GM19099 (cell line): ENCODE data around the gene TEC.

Experiments used
- POLR2A ChIP-seq: IDR thresholded peaks from 3 replicates; pipeline ENCODE4 v1.6.1; 2011; ENCODE audit warnings: low read depth; ENCODE audit not compliant: insufficient read length; ENCODE audit errors: extremely low read depth

Gene TEC

GRCh38 chr4:48250343-48250742 is 19.3 kb downstream of the TEC start:
- no peak for TF ChIP-seq POLR2A

DNA sequence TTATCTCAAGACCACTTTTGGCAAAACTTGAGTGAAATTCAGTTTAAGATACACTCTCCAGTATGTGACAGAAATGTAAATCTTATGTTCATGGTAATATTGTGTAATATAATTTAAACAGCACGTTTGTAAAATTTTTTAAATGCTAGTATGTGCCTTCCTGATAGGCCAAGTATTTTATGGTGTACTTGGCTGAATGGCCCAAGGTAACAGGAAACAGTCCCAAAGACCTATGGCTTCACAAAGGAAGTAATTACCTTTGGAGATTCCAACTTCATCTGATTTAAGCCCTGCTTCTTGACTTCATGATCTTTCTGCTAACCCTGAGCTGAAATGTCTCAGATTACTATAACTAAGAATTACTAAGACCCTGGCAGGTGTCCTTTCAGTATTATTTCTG is 20.3 kb downstream of the TEC start:
- TF ChIP-seq POLR2A = no peak

DNA sequence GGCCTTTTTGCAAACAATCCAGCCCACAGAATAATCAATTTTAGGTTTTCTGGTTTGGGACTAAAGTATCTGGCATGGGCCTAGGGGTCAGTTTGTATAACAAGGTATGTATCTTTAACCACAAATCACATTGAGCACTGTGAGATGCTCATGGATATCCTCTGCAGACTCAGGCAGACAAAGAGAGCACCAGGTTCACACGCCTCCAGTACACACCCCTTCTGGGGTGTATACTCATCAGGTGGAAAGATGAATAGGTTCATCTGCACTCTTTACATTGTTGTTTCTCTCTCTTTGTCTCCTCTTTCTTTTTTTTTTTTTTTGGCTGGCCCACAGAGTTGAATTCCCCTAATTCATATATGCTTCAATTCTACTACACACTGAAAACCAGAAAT is 21.1 kb downstream of the TEC start:
- no peak for TF ChIP-seq POLR2A

DNA sequence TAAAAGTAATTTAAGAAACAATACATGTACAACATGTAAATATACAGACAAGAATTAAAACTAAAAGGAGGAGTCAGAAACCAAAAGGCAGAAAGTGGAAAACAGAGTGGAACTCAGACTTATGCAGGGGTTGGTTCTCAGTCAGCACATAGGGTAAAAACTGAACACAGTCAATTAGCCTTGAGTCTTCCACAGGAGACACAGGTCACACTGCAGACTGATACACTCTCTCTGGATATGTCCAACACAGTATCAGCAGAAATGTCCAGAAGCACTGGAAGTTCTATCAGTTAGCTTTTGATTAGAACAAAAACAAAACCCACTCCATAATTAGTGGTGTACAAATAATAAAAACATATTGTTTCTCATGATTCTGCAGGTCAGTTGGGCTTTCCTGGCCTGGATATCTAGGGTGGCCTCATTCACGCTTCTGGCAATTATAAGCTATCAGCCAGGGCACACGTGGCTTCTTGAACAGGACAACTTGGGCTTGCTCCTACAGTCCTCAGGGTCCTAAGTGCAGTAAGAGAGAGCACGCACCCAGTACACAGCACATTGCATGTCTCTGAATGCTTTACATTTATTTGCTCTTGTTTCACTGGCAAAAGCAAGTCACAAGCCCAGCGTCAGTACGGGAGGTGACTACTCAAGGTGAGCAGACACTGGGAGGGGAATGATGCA is 21.6 kb downstream of the TEC start:
- no peak for TF ChIP-seq POLR2A

GRCh38 chr4:48247142-48247877 is 22.3 kb downstream of the TEC start:
- no peak for TF ChIP-seq POLR2A

DNA sequence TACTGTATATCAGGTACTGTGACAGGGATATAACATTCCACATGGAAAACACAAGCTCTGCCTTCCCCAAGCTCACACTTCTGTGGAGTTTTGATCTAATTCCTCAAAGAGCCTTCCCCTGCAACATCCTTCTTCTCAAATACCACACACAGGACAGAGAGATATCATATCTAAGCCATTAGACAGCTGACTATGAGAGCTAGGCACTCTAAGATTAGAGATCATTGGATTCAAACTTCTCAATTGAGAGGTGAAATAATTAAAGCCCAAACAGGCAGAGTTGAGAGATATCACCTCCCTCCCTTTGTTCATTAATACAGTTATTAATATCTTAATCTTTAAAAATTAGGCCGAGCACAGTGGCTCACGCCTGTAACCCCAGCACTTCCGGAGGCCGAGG is 25.0 kb downstream of the TEC start:
- no peak for TF ChIP-seq POLR2A

DNA sequence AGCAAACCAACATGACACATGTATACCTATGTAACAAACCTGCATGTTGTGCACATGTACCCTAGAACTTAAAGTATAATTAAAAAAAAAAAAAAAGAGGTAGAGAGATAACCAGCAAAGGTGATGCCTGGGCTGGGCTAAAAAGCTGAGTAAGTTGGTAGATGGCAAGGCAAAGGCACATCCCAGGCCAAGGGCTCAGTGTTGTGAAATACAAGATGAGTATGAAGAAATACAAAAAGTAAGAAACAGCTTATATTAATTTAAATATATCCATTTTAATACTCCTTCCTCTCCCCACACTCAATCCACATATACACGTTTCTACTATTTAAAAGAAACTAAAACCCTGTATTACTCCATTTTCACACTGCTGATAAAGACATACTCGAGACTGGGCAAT is 25.8 kb downstream of the TEC start:
- TF ChIP-seq POLR2A = no peak

DNA sequence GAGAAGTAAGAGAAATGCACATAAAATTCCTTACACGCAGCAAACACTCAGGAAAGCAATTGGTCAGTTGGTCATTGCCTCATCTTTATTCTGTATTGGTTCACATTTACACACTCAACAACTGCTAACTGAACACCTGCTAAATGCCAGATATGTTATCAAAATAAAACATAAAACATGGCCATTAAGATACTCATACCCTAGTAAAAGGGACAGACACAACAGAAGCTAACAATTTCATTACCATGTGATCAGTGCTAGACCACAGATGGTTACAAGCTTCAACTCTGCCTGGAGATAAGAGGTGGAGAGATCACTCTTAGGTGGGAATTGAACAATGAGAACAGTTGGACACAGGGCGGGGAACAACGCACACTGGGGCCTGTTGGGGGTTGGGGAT is 26.2 kb downstream of the TEC start:
- no peak for TF ChIP-seq POLR2A

- no peak for TF ChIP-seq POLR2A
Observed at GRCh38 chr4:48242511-48243195, 27.0 kb downstream of the TEC start.

DNA sequence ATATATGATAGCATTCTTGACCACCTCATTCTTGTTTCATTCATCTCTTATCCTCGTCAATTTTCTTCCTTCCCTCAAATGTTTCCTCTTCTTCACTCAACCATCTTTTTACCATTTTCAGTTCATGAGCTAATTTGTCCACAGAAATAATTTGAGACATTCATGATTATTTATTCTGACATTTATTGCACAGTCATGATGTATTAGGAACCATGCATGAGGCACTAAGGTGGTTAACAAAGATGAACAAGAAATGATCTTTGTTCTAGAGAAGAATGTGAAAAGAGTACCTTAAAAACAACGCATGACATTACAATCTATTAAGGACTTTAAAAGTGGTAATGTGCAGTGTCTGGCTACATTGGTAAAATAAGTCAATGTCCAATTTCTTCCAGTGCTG is 27.9 kb downstream of the TEC start:
- no peak for TF ChIP-seq POLR2A

DNA sequence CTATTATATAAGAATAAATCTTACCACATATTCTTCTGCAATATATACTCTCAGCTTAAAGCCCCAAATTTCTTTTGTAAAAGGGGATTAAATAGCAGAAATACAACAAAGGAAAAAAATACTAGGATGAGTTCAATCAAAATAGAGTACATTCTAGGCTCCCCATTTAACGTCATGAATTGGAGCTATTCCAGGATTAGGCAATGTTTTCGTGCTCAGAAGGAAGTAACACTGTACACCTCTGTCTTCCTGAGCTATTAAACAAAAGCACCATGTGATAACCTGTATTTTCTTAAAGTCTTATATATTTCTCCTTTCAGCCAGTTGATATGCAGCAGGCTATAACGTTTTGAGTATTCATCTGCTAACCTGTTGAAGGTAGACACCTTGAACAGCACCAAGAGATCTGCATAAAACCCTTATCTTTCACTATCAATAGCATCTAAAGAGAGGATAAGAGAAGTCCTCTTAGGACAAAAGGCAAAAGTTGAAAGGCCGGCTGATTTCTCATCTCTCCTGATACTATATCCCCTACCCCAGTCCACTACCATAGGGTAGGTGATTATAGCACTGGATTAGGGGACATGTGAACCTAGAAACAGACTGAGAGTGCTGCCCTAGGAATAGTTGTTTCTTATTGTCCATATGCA is 31.5 kb downstream of the TEC start:
- TF ChIP-seq POLR2A = no peak

GRCh38 chr4:48235050-48235449 is 34.6 kb downstream of the TEC start:
- no peak for TF ChIP-seq POLR2A

DNA sequence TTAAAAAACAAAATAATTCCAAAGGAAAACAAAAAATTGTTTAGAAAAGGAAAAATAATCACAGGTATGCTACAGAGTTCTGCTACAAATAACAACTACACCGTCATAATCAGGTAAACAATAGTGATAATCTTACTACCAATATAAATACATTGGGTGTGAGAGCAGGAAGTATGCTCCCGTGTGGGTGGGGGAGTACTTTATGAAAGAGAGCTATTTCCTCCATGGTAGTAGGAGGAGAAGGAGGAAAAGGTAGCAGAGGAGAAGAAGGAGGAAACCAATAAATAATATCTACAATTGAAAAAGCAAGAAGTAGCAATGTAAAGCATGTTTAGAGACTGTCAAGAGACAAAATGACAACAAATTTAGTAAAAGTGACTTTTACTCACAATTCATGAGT is 35.1 kb downstream of the TEC start:
- TF ChIP-seq POLR2A = no peak

DNA sequence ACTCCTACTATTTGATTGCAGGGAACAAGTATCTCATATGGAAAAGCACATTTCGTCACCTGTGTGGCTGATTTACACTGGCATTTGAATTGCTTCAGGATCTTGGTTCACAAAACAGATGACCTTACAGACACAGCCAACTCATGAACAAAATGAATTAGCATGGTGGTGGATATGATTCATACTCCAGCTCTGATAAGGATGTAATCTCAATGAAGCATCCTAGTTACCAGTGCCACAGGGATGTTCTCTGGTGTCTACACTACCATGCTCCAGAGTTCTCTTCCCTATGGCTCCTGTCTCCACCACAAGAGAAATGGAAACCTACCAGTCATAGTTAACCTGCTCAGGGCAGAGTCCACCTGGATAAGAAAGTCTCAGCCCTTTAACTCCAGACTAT is 40.7 kb downstream of the TEC start:
- no peak for TF ChIP-seq POLR2A

DNA sequence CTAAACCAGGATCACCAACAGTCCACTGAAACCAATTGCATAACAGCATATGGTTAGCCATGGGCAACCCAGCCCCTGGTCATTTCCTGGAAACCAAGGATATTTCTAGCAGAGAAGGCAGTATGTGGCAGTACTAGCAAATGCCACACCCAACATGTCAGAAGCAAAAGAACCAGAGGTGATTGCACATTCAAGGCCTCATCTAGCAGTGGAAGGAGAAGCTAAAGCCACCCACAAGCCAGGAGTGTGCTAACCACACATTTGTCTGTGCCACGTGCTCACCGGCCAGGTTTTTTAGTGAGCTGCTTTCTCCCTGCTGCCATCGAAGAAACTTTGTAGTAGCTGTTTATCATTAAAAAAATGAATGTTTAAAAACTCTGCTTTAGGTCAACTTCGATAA is 42.0 kb downstream of the TEC start:
- TF ChIP-seq POLR2A = no peak
